Fibroblast of villous mesenchyme (primary cell): ENCODE data around the gene RHEX. TPM values are rescaled to one million over a fixed set of nuclear protein-coding genes. Genes with fewer than 3 reads are reported as not detected.

Experiments used
- DNase-seq: peaks from one replicate; pipeline ENCODE4 v3.0.0-alpha.2; 2010; ENCODE audit warnings: low read depth
- H3K4me3 ChIP-seq: 2 replicates; pipeline ENCODE4 v1.5.1; 2011; ENCODE audit warnings: low read depth, mild to moderate bottlenecking, low read length
- total RNA-seq: library from RNA; depleted of rRNA; stranded (reverse); fragments of >200 nt; gene quantifications from 2 replicates; pipeline ENCODE4 v1.2.3, GENCODE V29; 2012
- TF ChIP-seq, protein P1 (sequence below): IDR thresholded peaks from 2 replicates; pipeline ENCODE4 v1.5.1; 2012; ENCODE audit warnings: low read depth, mild to moderate bottlenecking, low read length; ENCODE audit not compliant: insufficient read depth

The RHEX gene
- total RNA-seq, 1 donor = not detected

DNA sequence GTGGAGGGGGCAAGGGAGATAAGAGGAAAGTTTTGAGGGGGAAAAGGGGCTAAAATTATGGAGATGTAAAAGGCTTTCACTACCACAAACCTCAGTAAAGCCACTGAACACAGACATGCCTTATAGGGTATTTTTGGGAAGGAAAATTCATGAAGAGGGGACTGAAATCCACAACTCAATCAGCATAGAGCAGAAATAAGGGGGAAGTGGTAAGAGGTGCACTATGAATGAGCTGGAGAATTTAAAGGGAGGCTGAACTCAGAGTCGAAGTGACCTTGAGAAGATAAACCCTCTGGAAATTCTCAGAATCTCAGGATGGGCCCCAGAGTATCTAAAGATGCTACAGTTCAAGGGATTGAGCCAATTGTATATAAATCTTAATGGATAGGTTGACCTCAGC lies 15.3 kb downstream of the RHEX start:
- no peak for DNase-seq
- TF ChIP-seq, protein P1, sequence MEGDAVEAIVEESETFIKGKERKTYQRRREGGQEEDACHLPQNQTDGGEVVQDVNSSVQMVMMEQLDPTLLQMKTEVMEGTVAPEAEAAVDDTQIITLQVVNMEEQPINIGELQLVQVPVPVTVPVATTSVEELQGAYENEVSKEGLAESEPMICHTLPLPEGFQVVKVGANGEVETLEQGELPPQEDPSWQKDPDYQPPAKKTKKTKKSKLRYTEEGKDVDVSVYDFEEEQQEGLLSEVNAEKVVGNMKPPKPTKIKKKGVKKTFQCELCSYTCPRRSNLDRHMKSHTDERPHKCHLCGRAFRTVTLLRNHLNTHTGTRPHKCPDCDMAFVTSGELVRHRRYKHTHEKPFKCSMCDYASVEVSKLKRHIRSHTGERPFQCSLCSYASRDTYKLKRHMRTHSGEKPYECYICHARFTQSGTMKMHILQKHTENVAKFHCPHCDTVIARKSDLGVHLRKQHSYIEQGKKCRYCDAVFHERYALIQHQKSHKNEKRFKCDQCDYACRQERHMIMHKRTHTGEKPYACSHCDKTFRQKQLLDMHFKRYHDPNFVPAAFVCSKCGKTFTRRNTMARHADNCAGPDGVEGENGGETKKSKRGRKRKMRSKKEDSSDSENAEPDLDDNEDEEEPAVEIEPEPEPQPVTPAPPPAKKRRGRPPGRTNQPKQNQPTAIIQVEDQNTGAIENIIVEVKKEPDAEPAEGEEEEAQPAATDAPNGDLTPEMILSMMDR = no peak
- H3K4me3 ChIP-seq = no peak overlapping the region

DNA sequence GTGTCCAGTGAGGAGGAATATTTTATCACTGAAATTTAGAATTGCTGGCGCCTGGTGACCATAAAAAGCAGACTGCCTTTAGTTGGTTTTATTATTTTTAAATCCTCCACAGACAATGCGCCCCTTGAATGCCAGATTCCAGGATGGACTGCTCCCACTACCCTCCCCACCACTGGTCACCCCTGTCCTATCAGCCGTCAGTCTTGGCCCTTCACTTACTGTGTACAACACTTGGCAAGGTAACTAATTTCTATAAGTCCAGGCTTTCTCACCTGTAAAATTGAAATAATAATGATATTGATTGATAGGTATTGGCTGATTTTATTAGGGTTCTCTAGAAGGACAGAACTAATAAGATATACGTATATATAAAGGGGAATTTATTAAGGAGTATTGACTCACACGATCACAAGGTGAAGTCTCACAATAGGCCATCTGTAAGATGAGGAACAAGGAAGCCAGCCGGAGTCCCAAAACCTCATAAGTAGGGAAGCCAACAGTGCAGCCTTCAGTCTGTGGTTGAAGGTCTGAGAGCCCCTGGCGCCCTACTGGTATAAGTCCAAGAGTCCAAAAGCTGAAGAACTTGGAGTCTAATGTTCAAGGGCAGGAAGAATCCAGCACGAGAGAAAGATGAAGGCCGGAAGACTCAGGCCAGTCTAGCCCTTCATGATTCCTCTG lies 17.8 kb downstream of the RHEX start:
- H3K4me3 ChIP-seq = no peak overlapping the region
- DNase-seq = no peak
- TF ChIP-seq, protein P1 = no peak

DNA sequence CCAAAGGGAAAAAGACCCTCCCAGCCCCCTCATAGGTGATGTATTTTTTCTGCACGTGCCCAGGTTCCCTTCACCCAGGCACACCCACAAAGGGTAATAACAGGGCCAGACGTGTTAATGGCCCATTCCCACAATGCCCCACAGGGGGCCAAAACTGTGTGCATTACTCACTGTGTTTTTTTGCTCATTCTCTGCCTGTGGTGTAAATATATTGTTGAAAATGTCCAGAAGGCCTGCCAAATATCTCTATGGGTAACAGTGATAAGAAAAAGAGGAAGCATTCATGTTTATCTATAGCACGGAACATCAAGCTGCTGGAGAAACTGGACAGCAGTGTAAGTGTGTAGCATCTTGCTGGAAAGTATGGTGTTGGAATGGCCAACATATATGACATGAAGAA lies 21.9 kb downstream of the RHEX start:
- H3K4me3 ChIP-seq = no peak overlapping the region
- DNase-seq = no peak
- TF ChIP-seq, protein P1 = no peak

DNA sequence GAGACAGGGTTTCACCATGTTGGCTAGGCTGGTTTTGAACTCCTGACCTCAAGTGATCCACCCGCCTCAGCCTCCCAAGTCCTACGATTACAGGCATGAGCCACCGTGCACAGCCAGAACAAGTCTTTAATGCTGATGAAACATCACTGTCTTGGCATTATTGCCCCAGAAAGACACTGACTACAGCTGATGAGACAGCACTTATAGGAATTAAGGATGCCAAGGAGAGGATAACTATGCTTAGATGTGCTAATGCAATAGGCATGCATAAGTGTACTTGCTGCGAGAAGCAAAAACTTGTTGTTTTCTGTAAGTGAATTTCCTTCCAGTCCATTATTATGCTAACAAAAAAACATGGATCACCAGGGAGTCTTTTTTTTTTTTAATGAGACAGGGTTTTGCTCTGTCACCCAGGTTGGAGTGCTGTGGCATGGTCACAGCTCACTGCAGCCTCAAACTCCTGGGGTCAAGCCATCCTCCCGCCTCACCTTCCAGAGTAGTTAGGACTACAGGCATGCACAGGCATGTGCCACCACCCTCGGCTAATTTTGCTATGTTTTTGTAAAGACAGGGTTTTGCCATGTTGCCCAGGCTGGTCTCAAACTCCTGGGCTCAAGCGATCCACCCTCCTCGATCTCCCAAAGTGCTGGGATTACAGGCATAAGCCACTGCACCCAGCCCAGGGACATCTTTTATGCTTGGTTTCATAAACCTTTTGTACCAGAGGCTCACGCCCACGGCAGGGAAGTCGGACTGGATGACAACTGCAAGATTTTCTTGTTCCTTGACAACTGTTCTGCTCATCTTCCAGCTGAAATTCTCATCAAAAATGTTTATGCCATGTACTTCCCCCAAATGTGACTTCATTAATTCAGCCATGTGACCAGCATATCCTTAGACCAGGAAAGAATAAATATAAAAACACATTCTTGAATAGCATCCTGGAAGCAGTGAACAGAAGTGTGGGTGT lies 23.1 kb downstream of the RHEX start:
- TF ChIP-seq, protein P1 = no peak
- DNase-seq = peak; percentile 8
- no peak overlapping the region for H3K4me3 ChIP-seq

DNA sequence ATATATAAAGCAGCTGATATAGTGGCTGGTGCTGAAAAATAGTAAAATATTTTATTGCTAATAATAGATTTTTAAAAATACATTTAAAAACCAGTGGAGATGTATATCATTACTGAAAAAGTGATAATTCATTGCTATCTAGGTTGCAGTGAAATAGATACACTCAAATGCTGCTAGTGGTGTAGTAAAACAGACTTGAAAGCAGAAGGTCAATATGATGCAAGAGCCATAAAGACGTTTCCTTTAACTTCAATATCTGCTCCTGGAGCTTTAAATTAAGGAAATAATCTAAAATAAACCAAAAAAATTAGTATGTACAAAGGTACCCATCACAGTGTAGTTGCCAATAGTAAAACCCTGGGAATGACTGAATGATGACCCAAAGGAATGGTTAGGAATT lies 26.2 kb downstream of the RHEX start:
- H3K4me3 ChIP-seq = no peak overlapping the region
- DNase-seq = no peak
- TF ChIP-seq, protein P1 = no peak

DNA sequence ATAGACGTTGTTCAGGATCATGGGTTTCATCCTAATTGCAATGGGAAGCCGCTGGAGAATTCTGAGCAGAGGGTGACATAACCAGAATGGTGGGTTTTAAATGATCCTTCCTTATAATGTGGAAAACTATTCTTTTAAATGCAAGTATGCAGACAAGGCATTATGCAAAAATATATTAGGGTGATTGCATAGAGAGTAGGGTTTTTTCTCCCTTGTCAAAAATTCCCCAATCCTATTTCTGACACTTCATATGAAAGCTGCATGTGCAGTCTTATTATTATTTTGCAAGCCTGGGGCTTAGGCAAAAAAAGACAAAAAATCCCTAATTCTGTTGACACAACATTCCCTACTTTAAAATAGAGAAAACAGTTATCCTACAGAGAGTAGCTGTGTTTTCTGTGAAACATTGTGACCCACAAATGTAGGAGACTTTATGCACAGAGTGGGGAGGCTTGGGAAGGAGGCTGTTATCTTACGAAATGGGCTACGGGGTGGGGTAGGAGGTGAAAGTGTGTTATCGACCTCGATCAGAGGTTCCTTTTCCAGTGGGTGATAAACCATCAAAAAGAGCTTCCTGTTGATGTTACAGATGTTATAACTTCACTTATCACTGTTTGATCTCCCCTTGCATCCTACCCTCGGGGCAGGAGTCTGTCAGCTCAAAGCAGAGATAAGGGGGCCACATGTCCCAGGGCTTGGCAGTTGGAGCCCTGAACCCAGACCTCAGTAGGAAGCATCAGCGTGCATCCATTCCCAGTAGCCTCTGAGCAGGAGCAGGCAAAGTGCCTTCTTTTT lies 27.2 kb downstream of the RHEX start:
- no peak for DNase-seq
- no peak overlapping the region for H3K4me3 ChIP-seq
- TF ChIP-seq, protein P1 = no peak
